Measurements from ENCODE around the gene PKD1. TPM values are rescaled to one million over a fixed set of nuclear protein-coding genes. Genes with fewer than 3 reads are reported as not detected.

The PKD1 gene
- total and polyA plus RNA-seq, 2 of the 13 experiments (the other 11 are each of a cell fraction or from before 2014, with no cell fraction given), result 22.1 to 23.0 TPM

GRCh38 chr16:2172688-2173335 is 37.1 kb upstream of the PKD1 start:
- Histone ChIP-seq H3K79me2 (ENCODE audit: insufficient read depth, low read length) (no peaks in the 10 kb centered on the region), H4K20me1 (ENCODE audit: insufficient read depth, low read length) (no peaks in the 10 kb centered on the region), H3K4me3 (replicated peaks in 1 of 3; ENCODE audit: insufficient read depth in 1 of 3, low read depth in 2 of 3, low read length in 3 of 3) (no peak overlapping the region), H3K9me3 (ENCODE audit: low read length) (no peaks in the 10 kb centered on the region), H3K4me1 (ENCODE audit: insufficient read depth, low read length) (no peaks in the 10 kb centered on the region), H3K9ac (ENCODE audit: insufficient read depth, low read depth, low read length) (no peak overlapping the region), H3K4me2 (ENCODE audit: low read depth, low read length) (no peak overlapping the region), H3K27ac (ENCODE audit: extremely low read length, insufficient read depth, low read length) (no peak overlapping the region), H2AFZ (ENCODE audit: low read length) (no peak overlapping the region), H3K27me3 (ENCODE audit: control insufficient read depth in 1 of 2, insufficient read depth in 2 of 2, low read length in 2 of 2) (no peaks in the 10 kb centered on the region), H3K36me3 (replicated peaks in 1 of 2; ENCODE audit: control insufficient read depth in 1 of 2, insufficient read depth in 2 of 2, low read length in 2 of 2) (peaks cover 14 to 38% of the 10 kb centered on the region in 2 experiments; a peak in 3 of 5 replicates)
- DNase-seq (ENCODE audit: low spot score), result no peak
- CTCF ChIA-PET (ENCODE audit: low intra/inter-chr PET ratio, low total read pairs), result no interaction called here
- in situ Hi-C loops (cut with HindIII; ENCODE audit: extremely low pct_ligation_motif_present, low pct_unique_long_range_greater_than_20kb) (no loop called here), intact Hi-C loops (cut with micrococcal nuclease; ENCODE audit: unreplicated experiment) (no loop called here)
- WGBS (ENCODE audit: low lambda C conversion rate), result 96% methylated on average over 29 of the region's 29 CpGs
- no TSS peak for BruUV-seq (replicated peaks)
- no peak for TF ChIP-seq DRAP1 (CRISPR knock-in tag; IDR thresholded peaks at IDR 0.05)
- TF ChIP-seq NFE2 (CRISPR knock-in tag; IDR thresholded peaks at IDR 0.05), result no peak
- no peak for TF ChIP-seq ZNF597 (CRISPR knock-in tag; IDR thresholded peaks at IDR 0.05)
- TF ChIP-seq MNT (IDR thresholded peaks at IDR 0.05), result no peak
- POLR2A ChIA-PET, result interaction anchor here (0.8 to 1.4 kb wide), 3 partner anchors 10 to 17 kb away, joined by 3 to 7 read pairs (median 3); partner anchors contain the start of gene TRAF7
- ATAC-seq, result no peak
- FAIRE-seq, result no peak
